ENCODE data around the gene ZNF22.

GRCh38 chr10:44972874-44973306 is 27.8 kb upstream of the ZNF22 start:
- TF ChIP-seq, protein P1, sequence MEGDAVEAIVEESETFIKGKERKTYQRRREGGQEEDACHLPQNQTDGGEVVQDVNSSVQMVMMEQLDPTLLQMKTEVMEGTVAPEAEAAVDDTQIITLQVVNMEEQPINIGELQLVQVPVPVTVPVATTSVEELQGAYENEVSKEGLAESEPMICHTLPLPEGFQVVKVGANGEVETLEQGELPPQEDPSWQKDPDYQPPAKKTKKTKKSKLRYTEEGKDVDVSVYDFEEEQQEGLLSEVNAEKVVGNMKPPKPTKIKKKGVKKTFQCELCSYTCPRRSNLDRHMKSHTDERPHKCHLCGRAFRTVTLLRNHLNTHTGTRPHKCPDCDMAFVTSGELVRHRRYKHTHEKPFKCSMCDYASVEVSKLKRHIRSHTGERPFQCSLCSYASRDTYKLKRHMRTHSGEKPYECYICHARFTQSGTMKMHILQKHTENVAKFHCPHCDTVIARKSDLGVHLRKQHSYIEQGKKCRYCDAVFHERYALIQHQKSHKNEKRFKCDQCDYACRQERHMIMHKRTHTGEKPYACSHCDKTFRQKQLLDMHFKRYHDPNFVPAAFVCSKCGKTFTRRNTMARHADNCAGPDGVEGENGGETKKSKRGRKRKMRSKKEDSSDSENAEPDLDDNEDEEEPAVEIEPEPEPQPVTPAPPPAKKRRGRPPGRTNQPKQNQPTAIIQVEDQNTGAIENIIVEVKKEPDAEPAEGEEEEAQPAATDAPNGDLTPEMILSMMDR (IDR thresholded peaks at IDR 0.05) = no peak
- TF ChIP-seq POLR2A (IDR thresholded peaks at IDR 0.05) = peak in 1 of 3 donors; percentile 29

All from body of pancreas (tissue), 4 donors.